Measurements from ENCODE around the gene ABAT.

Gene ABAT

DNA sequence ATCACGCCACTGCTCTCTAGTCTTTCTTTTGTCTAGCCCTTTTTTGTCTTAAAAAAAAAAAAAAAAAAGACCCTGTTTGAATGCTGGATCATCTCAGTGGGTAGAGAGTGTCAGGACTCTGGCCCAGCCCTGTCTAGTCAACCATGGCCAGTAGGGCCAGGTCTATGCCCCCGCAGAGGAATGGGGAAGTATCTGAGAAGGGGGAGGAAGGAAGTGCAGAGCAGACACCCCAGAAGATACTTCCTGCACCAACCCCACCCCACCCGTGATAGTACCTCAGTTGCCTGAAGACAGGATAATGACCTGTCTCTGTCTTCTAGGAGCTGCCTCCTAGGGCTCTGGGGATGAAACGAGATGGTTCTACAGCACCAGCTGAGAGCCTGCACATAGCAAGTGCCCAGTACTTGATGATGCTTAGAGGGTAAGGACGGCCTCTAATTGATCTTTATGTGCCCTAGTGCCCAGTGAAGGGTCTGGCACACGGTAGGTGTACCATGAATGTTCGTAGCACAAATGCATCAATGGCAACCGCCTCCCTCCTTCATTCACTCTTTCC, 55.4 kb downstream of the ABAT start:
- H3F3A ChIP-seq (ENCODE audit: insufficient read depth): no peaks in the 10 kb centered on the region
- no peaks in the 10 kb centered on the region for H3K9me2 ChIP-seq (replicated peaks; ENCODE audit: insufficient read depth, low read length)
- no peak for TF ChIP-seq EZH2phosphoT487 (conservative IDR thresholded peaks at IDR 0.05; ENCODE audit: low read length)
- no peak for TF ChIP-seq CTCF (IDR thresholded peaks at IDR 0.05; ENCODE audit: insufficient read depth, low read length, poor library complexity, severe bottlenecking)
- no peaks in the 10 kb centered on the region for H3K27me3 ChIP-seq (ENCODE audit: low read length)
- H3K9ac ChIP-seq (ENCODE audit: low read length): no peak overlapping the region
- H3K4me2 ChIP-seq (ENCODE audit: low read depth, low read length, poor library complexity, severe bottlenecking): no peak overlapping the region
- H2AFZ ChIP-seq (ENCODE audit: low read depth, low read length, severe bottlenecking): no peak overlapping the region
- H3K79me2 ChIP-seq (ENCODE audit: insufficient read depth, low read length): no peaks in the 10 kb centered on the region
- no peaks in the 10 kb centered on the region; the same call in 1 of the 2 replicates for H3K9me3 ChIP-seq (ENCODE audit: insufficient read depth, low read length)
- no peaks in the 10 kb centered on the region for H3K36me3 ChIP-seq (ENCODE audit: low read length)
- H4K20me1 ChIP-seq (ENCODE audit: low read depth, low read length): no peaks in the 10 kb centered on the region
- no peak overlapping the region for H3K4me3 ChIP-seq (ENCODE audit: insufficient read depth, low read length, poor library complexity, severe bottlenecking)
- no peak overlapping the region for H3K27ac ChIP-seq (ENCODE audit: low read depth, low read length)

- Histone ChIP-seq H2AFZ (ENCODE audit: low read depth, low read length, severe bottlenecking) (no peak overlapping the region), H3K9me3 (ENCODE audit: insufficient read depth, low read length) (no peaks in the 10 kb centered on the region; the same call in 1 of the 2 replicates), H3K4me3 (ENCODE audit: insufficient read depth, low read length, poor library complexity, severe bottlenecking) (no peak overlapping the region), H3K9me2 (replicated peaks; ENCODE audit: insufficient read depth, low read length) (no peaks in the 10 kb centered on the region), H3K9ac (ENCODE audit: low read length) (no peak overlapping the region), H4K20me1 (ENCODE audit: low read depth, low read length) (no peaks in the 10 kb centered on the region), H3K4me2 (ENCODE audit: low read depth, low read length, poor library complexity, severe bottlenecking) (no peak overlapping the region), H3K27ac (ENCODE audit: low read depth, low read length) (no peak overlapping the region), H3K36me3 (ENCODE audit: low read length) (no peaks in the 10 kb centered on the region), H3K27me3 (ENCODE audit: low read length) (no peaks in the 10 kb centered on the region), H3K79me2 (ENCODE audit: insufficient read depth, low read length) (no peaks in the 10 kb centered on the region), H3F3A (ENCODE audit: insufficient read depth) (no peaks in the 10 kb centered on the region)
- TF ChIP-seq CTCF (IDR thresholded peaks at IDR 0.05; ENCODE audit: insufficient read depth, low read length, poor library complexity, severe bottlenecking) (no peak), EZH2phosphoT487 (conservative IDR thresholded peaks at IDR 0.05; ENCODE audit: low read length) (no peak)
Measured at GRCh38 chr16:8730335-8730915, 56.0 kb downstream of the ABAT start.

DNA sequence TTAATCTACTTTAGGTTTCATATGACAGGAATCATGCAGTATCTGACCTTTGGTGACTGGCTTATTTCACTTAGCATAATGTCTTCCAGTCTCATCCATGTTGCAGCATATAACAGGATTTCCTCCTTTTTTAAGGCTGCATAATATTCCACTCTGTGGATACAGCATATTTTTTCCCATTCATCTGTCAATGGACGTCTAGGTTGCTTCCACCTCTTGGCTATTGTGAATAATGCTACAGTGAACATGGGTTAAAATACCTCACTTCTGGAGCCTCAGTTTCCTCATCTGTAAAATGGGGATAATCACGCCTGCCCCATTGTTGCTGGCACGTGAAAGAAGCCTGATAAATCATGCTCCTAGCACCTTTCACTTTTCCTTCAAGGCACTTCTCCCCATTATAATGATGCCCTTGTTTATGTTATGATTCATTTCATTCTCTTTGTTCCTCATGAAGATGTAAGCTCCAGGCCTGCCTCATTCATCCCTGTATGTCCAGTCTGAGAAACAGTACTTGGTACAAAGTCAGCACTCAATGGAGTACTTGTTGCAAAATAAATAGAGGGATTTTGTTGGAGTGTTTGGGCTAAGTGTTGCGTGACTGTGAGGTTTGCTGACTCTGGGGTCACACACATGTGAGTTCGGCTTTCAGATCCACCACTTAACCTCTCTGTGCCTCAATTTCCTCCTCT, 59.6 kb downstream of the ABAT start:
- no peaks in the 10 kb centered on the region; the same call in 1 of the 2 replicates for H3K9me3 ChIP-seq (ENCODE audit: insufficient read depth, low read length)
- H3F3A ChIP-seq (ENCODE audit: insufficient read depth): no peaks in the 10 kb centered on the region
- no peaks in the 10 kb centered on the region for H3K27me3 ChIP-seq (ENCODE audit: low read length)
- H3K9ac ChIP-seq (ENCODE audit: low read length): no peak overlapping the region
- H3K4me3 ChIP-seq (ENCODE audit: insufficient read depth, low read length, poor library complexity, severe bottlenecking): no peak overlapping the region
- H3K4me2 ChIP-seq (ENCODE audit: low read depth, low read length, poor library complexity, severe bottlenecking): no peak overlapping the region
- TF ChIP-seq CTCF (IDR thresholded peaks at IDR 0.05; ENCODE audit: insufficient read depth, low read length, poor library complexity, severe bottlenecking): no peak
- no peak for TF ChIP-seq EZH2phosphoT487 (conservative IDR thresholded peaks at IDR 0.05; ENCODE audit: low read length)
- no peaks in the 10 kb centered on the region for H3K9me2 ChIP-seq (replicated peaks; ENCODE audit: insufficient read depth, low read length)
- no peak overlapping the region for H3K27ac ChIP-seq (ENCODE audit: low read depth, low read length)
- H4K20me1 ChIP-seq (ENCODE audit: low read depth, low read length): no peaks in the 10 kb centered on the region
- no peak overlapping the region for H2AFZ ChIP-seq (ENCODE audit: low read depth, low read length, severe bottlenecking)
- H3K36me3 ChIP-seq (ENCODE audit: low read length): no peaks in the 10 kb centered on the region
- H3K79me2 ChIP-seq (ENCODE audit: insufficient read depth, low read length): no peaks in the 10 kb centered on the region

All from SU-DHL-6 (cell line).